Muscle of leg (tissue), 11 donors: ENCODE results near the gene RO60. TPM values are rescaled to one million over a fixed set of nuclear protein-coding genes. Genes with fewer than 3 reads are reported as not detected.

Experiments
- DNase-seq: peaks from one replicate; pipeline ENCODE4 v3.0.0; 2013
- H3K27ac ChIP-seq: one replicate; pipeline ENCODE4 v1.5.1; 2013; ENCODE audit warnings: mild to moderate bottlenecking, low read length, control low read depth
- H3K27me3 ChIP-seq: one replicate; pipeline ENCODE4 v1.6.1; 2013; ENCODE audit warnings: low read length; ENCODE audit not compliant: control insufficient read depth, insufficient read depth
- H3K36me3 ChIP-seq: one replicate; pipeline ENCODE4 v1.6.1; 2013; ENCODE audit warnings: low read length; ENCODE audit not compliant: control insufficient read depth, insufficient read depth
- H3K4me1 ChIP-seq: one replicate; pipeline ENCODE4 v1.6.1; 2013; ENCODE audit warnings: low read length; ENCODE audit not compliant: control insufficient read depth, insufficient read depth
- H3K4me3 ChIP-seq: one replicate; pipeline ENCODE4 v1.5.1; 2013; ENCODE audit warnings: low read length, control low read depth
- H3K9me3 ChIP-seq: replicated peaks from 2 replicates; pipeline ENCODE4 v1.6.1; 2013; ENCODE audit warnings: low read depth, low read length; ENCODE audit not compliant: control insufficient read depth
- WGBS: methylation state at CpG from one replicate; pipeline ENCODE4 v1.1.5; 2013; ENCODE audit warnings: missing lambda C conversion rate; ENCODE audit not compliant: insufficient coverage; 5-methylcytosine and 5-hydroxymethylcytosine counted together
- polyA plus RNA-seq, 8 donors: library from polyadenylated mRNA; unstranded; fragments of 120-200 nt; gene quantifications; one replicate each; pipeline versions ENCODE4 v1.2.1 to v1.2.3, GENCODE V29; 2013; ENCODE audit warnings: inconsistent platforms in 1 of 8, low replicate concordance in 1 of 8; ENCODE audit not compliant: insufficient read length in 8 of 8, insufficient read depth in 1 of 8
- total RNA-seq: library from RNA; stranded (reverse); fragments of 120-200 nt; gene quantifications from one replicate; pipeline ENCODE4 v1.2.4, GENCODE V29; 2013

The RO60 gene
- total and polyA plus RNA-seq, 9 donors, result 15.1 to 67.3 (median 25.6) TPM

GRCh38 chr1:193104907-193105820 lies 45.8 kb downstream of the RO60 start, which contains the start of gene GLRX2:
Gene GLRX2, minus strand, starts transcription at chr1:193105414. Its CDS starts 32 bp downstream, at chr1:193105382.
- under 1% methylated on average over 67 of the region's 73 CpGs for WGBS
- Histone ChIP-seq H3K9me3 (no peaks in the 10 kb centered on the region), H3K4me3 (peak within 1 kb of the TSS; percentile 80), H3K27me3 (no peaks in the 10 kb centered on the region), H3K27ac (peak within 1 kb of the TSS; percentile 95), H3K4me1 (peaks cover 8% of the 10 kb centered on the region), H3K36me3 (no peaks in the 10 kb centered on the region)
- DNase-seq, result peak; percentile 92

GRCh38 chr1:193105821-193106177 lies 46.4 kb downstream of the RO60 start:
- H3K27me3 ChIP-seq, result no peaks in the 10 kb centered on the region
- WGBS, result 80% methylated on average over 1 of the region's 4 CpGs
- peak overlapping the region; percentile 80 for H3K4me3 ChIP-seq
- DNase-seq, result no peak
- peak overlapping the region; percentile 95 for H3K27ac ChIP-seq
- no peaks in the 10 kb centered on the region for H3K9me3 ChIP-seq
- H3K4me1 ChIP-seq, result peaks cover 8% of the 10 kb centered on the region
- H3K36me3 ChIP-seq, result no peaks in the 10 kb centered on the region

- H3K36me3 ChIP-seq, result no peaks in the 10 kb centered on the region
- no peak overlapping the region for H3K4me3 ChIP-seq
- H3K27ac ChIP-seq, result no peak overlapping the region
- peaks cover 8% of the 10 kb centered on the region for H3K4me1 ChIP-seq
- WGBS, result 72% methylated on average over 2 of the region's 3 CpGs
- no peak for DNase-seq
- H3K27me3 ChIP-seq, result no peaks in the 10 kb centered on the region
- no peaks in the 10 kb centered on the region for H3K9me3 ChIP-seq
These were observed 49.1 kb downstream of the RO60 start for GRCh38 chr1:193108471-193108870.

Other genes starting within 250 kb of the RO60 start
- 24.1 TPM for gene UCHL5, start 252 bp upstream of the RO60 start, total RNA-seq
- 10 to 100 TPM; 24.0 to 40.9 (median 38.2) TPM for gene UCHL5, start 252 bp upstream of the RO60 start, polyA plus RNA-seq
- gene GLRX2, start 45.8 kb downstream of the RO60 start, total RNA-seq, result 18.4 TPM
- 10 to 100 TPM; 11.8 to 15.3 (median 14.0) TPM for gene GLRX2, start 45.8 kb downstream of the RO60 start, polyA plus RNA-seq
- gene CDC73, start 62.4 kb downstream of the RO60 start, total RNA-seq, result 13.8 TPM
- 10 to 100 TPM; 19.0 to 30.2 (median 26.4) TPM for gene CDC73, start 62.4 kb downstream of the RO60 start, polyA plus RNA-seq
- 10.9 TPM for gene B3GALT2, start 127.0 kb downstream of the RO60 start, total RNA-seq
- gene B3GALT2, start 127.0 kb downstream of the RO60 start, polyA plus RNA-seq, result 10 to 100 TPM in 7 of 8 donors, 1 to 10 TPM in 1; 8.3 to 16.7 (median 15.4) TPM